Left colon (tissue), 2 donors: Measurements from ENCODE around the gene KCNQ5. TPM values are rescaled to one million over a fixed set of nuclear protein-coding genes. Genes with fewer than 3 reads are reported as not detected.

Source experiments
- ATAC-seq: fragments of 200-7000 bp; cut with Tn5 transposase; one replicate; pipeline ENCODE4 v1.9.1; 2020; ENCODE audit warnings: mild to moderate bottlenecking, moderate library complexity
- DNase-seq, 2 donors: peaks; one replicate each; pipeline ENCODE4 v3.0.0-alpha.2; 2020
- intact Hi-C, 2 donors: fragments of 100-400 bp; cut with DNase I in 1 of 2; cut with micrococcal nuclease in 1 of 2; formaldehyde crosslinking; loops; one replicate each; pipeline versions ENCODE4 v1.11.2 to v1.14.0; 2022; cut with DNase I, micrococcal nuclease
- total RNA-seq, 2 donors: library from RNA; stranded (reverse); fragmentation: NEBNext Ultra II Directional; extraction: Animal tissue kit (Norgen Biotek cat#: 25700); gene quantifications; one replicate each; pipeline ENCODE4 v1.2.1, GENCODE V29; 2021
- donor health status: DM: no; HTN: no; CAD: no.
- donor health status: DM: yes; HTN: yes; CAD: no.

KCNQ5 gene
- total RNA-seq, 2 donors from 2014 or later: 0.47 TPM; not detected in 1

- DNase-seq (no peak), ATAC-seq (no peak)
- intact Hi-C loops: no loop called here
Observed at GRCh38 chr6:72665599-72665998, 43.7 kb downstream of the KCNQ5 start.

GRCh38 chr6:72669324-72669723 is 47.5 kb downstream of the KCNQ5 start:
- intact Hi-C loops: no loop called here
- ATAC-seq (no peak), DNase-seq (no peak)

- ATAC-seq: no peak
- intact Hi-C loops: no loop called here
- no peak for DNase-seq
Observed at GRCh38 chr6:72672906-72673305, 51.0 kb downstream of the KCNQ5 start.

GRCh38 chr6:72674842-72675241 is 53.0 kb downstream of the KCNQ5 start:
- intact Hi-C loops: no loop called here
- DNase-seq (no peak), ATAC-seq (no peak)

DNA sequence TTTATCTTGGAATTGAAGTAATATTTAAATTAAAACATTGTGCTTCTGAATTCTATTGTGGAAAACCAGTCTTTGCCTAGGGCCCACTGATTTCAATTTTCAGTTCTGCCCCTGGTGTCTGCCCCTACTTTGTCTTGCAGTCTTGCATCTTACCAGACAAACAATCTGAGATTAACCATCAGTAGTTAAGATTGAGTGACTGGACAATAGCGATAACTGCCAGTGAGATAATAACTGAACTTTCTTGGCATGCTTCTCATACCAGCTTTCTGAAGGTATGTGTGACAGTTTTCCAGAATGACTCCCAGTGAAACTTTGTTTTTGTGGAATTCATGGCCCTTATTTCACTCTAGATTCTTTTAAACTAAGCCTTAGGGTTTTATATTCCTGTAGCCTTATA is 53.5 kb downstream of the KCNQ5 start:
- DNase-seq (no peak), ATAC-seq (no peak)
- intact Hi-C loops: no loop called here

DNA sequence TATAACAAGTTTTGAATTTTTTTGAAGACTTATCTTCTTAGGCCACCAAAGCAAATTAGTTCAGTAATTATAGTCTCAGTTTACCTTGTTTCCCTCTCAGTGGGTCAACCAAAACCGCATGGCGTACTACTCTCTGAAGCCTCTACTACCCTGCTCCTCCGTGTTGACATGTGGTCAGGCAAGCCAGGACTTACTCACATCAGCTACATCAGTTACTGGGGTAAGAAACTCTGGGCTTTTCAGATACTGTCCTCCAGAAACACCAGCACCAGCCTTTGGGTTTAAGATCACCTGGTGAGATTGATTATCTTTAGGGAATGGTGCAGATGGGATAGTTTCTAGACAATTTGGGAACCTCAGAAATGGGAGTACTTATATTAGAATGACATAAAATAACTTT is 55.1 kb downstream of the KCNQ5 start:
- DNase-seq (no peak), ATAC-seq (no peak)
- intact Hi-C loops: no loop called here

DNA sequence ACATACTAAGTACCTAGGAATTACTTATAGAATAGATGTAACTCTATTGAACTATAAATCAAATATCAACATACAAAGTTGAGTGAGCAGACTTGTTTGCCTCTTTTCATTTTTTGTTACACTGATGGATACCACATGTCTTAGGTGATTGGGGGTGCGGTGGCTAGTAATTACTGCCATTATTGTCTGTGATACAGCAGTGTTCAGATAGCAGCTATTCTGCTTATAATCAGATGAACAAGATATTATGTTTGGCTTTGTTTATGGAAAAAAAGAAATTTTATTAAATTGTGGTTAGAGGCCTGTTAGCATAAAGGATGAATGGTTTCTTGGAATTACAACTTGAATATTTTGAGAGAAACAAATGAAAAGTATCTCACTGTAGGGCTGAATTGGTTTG is 55.9 kb downstream of the KCNQ5 start:
- ATAC-seq (no peak), DNase-seq (no peak)
- intact Hi-C loops: no loop called here

DNA sequence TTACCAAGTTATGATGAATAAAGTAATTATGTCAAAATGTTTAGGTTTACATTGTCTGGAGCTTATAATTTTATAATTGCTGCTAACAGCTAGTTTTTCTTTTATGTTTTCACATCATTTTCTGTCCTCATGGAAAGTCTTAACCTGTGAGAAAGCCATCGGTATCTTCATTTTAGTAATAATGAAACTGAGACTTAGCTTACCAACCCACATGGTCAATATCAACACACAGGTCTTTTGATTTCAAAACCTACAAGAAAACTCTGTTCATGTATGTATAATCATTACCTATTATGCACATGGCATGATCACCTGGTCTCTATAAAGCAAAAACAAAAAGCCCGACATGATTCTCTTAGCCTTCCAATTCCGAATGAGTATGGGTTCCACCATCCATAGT is 61.9 kb downstream of the KCNQ5 start:
- no peak for DNase-seq
- ATAC-seq: no peak
- intact Hi-C loops: no loop called here

GRCh38 chr6:72689107-72689954 is 67.5 kb downstream of the KCNQ5 start:
- intact Hi-C loops: no loop called here
- ATAC-seq (no peak), DNase-seq (no peak)

DNA sequence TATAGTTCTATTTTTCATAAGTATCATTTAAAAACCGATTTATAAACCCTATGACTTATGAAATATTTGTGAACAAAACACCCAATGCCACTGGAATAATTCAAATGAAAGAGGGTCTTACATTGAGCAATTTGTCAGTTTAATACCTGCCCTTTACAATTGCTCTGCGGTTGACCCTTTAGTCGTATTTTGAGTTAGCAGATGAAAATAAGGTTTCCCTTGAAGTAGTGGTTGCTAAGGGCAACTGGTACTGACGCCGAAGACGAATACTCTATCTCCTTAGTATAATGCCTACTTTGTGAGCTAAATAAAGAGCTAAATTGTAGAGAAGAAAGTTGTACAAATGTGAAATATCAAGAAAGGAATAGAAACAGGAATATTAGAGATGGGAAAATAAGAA is 69.4 kb downstream of the KCNQ5 start:
- ATAC-seq (no peak), DNase-seq (no peak)
- intact Hi-C loops: no loop called here

DNA sequence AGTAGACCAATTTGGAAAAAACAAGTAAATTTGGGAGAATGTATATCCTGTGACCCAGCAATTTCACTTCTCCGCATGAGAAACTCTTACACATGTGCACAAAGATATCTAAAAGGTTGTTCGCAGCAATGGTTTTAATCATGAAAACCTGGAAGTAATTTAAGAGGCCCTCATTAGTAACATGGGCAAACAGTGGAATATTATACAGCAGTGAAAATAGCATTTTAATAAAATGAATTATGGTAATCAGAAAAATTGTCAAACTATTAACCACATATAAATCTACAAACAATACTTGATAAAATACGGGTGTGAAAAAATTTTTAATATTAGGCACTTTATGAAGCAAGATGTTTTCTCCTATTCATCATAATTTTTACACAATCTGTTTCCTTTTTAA is 74.2 kb downstream of the KCNQ5 start:
- ATAC-seq (no peak), DNase-seq (no peak)
- intact Hi-C loops: no loop called here

- no peak for DNase-seq
- intact Hi-C loops: no loop called here
- no peak for ATAC-seq
Observed at GRCh38 chr6:72699159-72699558, 77.3 kb downstream of the KCNQ5 start.

DNA sequence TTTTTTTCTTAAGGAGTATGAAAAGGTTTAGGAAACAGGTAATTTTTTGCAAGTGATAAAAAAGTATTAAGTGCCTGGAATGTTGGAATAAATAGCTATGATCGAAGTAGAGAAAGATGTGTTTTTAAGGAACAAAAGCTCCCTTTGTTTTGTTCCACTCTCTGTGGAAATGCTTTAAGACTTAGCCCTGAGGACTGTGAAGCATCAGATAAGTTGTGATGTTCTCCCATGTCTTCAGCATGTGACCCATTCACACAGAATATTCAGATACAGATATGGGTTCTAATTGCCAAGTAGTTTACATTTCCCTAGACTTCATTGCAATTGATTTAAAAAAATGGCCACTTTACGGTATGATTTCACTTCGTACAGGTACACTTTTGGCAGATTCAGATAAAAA is 80.6 kb downstream of the KCNQ5 start:
- no peak for ATAC-seq
- intact Hi-C loops: no loop called here
- DNase-seq: no peak

DNA sequence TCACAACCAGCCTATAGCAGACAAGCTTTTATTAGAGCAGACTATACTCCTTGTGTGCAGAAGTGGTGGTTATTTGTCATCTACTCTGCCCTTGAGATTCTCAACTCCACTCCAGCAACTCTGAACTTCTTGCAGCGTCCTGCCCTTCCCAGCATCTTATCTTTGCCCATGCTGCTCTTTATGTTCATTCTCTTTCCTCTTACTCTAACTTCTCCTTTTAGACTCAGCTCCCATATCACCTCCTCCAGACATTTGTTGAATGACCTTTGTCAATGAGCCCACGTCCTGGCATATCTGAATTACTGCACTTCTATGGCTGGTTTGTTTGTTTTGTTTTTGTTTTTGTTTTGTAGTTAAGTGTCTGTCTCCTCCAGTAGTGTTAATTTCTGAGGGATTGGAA is 81.2 kb downstream of the KCNQ5 start:
- intact Hi-C loops: no loop called here
- DNase-seq (no peak), ATAC-seq (no peak)

DNA sequence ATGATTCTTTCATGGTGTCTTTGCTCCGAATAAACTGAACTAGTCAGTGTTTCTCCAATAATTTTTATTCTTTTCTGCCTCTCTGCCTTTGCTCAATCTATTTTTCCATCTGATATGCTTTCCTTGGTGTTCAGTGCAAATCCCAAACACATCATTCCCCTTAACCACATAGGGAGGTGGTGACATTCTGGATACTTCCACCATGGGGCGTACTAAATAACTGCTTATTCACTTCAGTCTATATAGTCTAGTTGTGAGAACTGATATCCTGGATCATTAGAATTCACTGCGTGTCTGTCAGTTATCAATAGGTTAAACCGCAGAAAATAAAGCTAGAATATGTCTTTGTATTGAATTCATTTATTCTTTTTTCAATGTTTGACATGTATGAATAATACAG is 83.1 kb downstream of the KCNQ5 start:
- no peak for ATAC-seq
- DNase-seq: no peak
- intact Hi-C loops: no loop called here

- DNase-seq (no peak), ATAC-seq (no peak)
- intact Hi-C loops: no loop called here
Observed at GRCh38 chr6:72709431-72709830, 87.6 kb downstream of the KCNQ5 start.

DNA sequence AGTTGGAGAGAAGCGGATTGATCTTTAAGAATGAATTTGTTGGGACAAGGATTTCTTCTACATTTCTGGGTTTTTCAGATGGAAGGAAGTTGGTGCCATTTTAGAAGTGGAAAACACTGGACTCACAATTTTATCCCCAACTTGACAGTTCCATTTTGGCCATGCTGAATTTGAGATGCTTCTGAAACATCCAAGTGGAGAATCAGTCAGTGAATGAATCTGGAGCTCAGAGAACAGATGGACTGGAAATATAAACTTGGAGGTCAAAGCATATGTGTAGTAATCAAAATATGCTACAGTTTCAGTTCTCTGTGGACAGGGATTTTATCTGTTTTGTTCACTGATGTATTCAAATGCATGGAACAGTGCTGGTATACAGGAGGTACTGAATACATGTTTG is 89.9 kb downstream of the KCNQ5 start:
- DNase-seq (no peak), ATAC-seq (no peak)
- intact Hi-C loops: no loop called here

GRCh38 chr6:72712910-72713309 is 91.0 kb downstream of the KCNQ5 start:
- intact Hi-C loops: no loop called here
- ATAC-seq: no peak
- DNase-seq: no peak

- intact Hi-C loops: no loop called here
- ATAC-seq (no peak), DNase-seq (no peak)
Observed at GRCh38 chr6:72715119-72715518, 93.3 kb downstream of the KCNQ5 start.

- ATAC-seq (no peak), DNase-seq (no peak)
- intact Hi-C loops: no loop called here
Observed at GRCh38 chr6:72716916-72717315, 95.1 kb downstream of the KCNQ5 start.

DNA sequence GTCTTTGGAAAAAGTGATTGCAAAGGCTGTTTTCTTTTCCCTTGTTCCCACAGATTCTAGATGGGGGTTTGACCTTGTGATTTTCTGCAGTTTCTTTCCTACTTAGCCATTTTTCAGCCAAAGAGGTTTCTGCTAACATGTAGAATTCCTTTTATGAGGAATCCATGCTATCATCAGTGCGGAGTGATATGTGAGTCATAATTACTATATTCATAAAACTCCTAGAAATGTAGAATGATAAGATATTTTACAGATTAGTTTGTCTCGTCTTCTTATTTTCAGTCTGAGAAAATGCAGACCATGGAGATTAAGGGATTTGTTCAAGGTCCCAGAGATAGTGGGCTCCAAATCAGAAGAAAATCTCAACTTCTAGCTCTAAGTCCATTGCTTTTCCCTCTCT is 98.6 kb downstream of the KCNQ5 start:
- ATAC-seq (no peak), DNase-seq (no peak)
- intact Hi-C loops: no loop called here
